ENCODE results near the gene EDEM3. TPM values are rescaled to one million over a fixed set of nuclear protein-coding genes. Genes with fewer than 3 reads are reported as not detected.
"Not testable (repeated sequence)": the region's sequence is repeated elsewhere in the genome, so short reads cannot be mapped to it uniquely, and the experiment has no call there.

EDEM3 gene
- total RNA-seq, 1 donor from 2014 or later: 17.8 TPM

DNA sequence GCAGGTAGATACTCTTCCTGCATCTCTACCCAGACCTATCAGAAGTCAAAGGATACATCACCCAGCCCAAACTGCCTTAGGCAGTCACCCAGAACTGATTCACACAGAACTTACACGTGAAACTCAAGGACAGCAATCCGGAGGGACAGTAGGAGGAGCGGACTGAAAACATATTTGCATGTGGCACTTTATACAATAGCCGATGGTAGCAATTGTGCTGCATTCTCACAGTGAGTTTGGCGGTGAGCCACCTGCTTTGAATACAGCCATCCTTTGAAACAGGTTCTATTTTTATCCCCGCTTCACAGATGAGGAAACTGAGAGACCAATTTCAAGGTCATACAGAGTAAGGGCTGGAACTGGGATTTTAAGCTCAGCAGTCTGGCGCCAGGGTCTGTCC is 69.5 kb downstream of the EDEM3 start:
- ATAC-seq (ENCODE audit: poor library complexity): no peak
- no peak for DNase-seq
- intact Hi-C loops (cut with DNase I): loop anchor here (10.0 kb wide), 1 partner anchor 610 kb away; no protein-coding TSS in a partner anchor

DNA sequence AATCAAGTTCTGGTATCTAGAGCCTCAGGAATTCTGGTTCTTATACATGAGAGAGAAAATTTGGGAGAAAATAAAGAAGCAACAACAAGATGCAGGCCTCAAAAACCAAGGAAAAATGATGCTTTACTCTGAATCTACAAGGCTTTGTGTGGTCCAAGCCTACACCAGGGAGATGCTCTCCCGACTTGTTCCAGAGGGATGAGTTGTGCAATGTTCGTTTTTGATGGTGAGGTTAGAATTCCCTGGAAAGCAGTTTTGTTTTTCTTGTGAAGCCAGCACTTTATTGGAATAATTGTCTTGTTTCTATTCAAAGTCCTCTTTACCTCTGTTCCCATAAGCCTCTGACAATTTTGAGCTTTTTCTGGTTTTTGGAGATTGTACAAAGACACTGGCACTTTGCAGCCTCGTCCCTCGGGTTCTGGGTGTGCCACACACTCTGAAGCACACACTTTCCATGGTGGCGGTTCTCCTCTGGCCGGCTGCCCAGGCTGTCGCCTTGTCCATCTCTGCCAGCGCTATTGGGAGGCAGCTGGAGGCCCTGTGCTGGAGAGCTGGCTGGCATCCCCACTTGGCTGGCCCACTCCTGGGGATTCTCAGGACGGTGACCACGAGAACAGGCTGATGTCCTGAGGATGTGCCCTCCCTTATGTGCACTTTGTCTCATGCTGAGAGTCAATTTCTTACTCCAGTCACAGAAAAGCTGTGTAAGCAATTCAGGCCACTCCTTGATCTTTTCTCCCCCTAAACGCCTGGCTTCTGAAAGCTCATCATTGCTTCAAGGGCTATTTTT is 70.2 kb downstream of the EDEM3 start:
- intact Hi-C loops (cut with DNase I): loop anchor here (10.0 kb wide), 1 partner anchor 610 kb away; no protein-coding TSS in a partner anchor
- DNase-seq (peak; percentile 55), ATAC-seq (ENCODE audit: poor library complexity) (peak; percentile 64)

DNA sequence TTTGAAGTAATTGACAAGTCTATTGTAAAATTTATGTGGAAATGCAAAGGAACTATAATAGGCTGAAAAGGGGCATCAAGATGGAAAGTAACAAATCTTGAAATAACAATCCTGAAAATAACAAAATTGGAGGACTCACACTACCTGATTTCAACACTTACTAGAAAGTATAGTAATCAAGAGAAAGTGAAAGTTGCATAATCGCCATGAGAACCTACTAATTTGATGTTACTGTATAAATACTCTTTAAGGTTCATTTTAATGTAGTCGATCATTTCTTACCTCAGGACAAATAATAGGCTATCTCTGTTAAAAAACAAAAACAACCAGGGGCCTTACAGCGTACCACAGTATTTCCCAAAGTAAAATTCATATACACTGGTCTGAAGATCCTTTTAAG is 71.7 kb downstream of the EDEM3 start:
- DNase-seq: no peak
- intact Hi-C loops (cut with DNase I): loop anchor here (10.0 kb wide), 1 partner anchor 608 kb away; no protein-coding TSS in a partner anchor
- no peak for ATAC-seq (ENCODE audit: poor library complexity)

DNA sequence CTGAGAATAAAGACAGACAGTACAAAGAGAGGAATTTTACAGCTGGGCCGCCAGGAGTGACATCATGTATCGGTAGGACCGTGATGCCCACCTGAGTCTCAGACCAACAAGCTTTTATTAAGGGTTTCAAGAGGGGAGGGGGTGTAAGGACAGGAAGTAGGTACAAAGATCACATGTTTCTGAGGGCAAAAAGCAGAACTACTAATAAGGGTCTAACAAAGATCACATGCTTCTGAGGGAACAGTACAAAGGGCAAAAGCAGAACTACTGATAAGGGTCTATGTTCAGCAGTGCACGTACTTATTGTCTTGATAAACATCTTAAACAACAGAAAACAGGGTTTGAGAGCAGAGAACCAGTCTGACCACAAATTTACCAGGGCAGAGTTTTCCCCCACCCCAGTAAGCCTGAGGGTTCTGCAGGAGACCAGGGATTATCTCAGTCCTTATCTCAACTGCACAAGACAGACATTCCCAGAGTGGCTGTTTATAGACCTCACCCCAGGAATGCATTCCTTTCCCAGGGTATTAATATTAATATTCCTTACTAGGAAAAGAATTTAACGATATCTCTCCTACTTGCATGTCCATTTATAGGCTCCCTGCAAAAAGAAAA is 73.9 kb downstream of the EDEM3 start:
- intact Hi-C loops (cut with DNase I): loop anchor here (10.0 kb wide), 1 partner anchor 606 kb away; no protein-coding TSS in a partner anchor
- not testable (repeated sequence) for DNase-seq; ATAC-seq (ENCODE audit: poor library complexity)

DNA sequence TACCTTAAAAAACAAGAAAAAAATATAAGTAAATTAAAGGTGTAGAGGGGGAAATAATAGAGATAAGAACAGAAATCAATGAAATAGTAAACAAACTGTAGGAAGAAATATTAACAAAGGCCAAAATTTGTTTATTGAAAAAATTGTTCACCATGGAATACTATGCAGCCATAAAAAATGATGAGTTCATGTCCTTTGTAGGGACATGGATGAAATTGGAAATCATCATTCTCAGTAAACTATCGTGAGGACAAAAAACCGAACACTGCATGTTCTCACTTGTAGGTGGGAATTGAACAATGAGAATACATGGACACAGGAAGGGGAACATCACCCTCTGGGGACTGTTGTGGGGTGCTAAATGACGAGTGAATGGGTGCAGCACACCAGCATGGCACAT is 75.2 kb downstream of the EDEM3 start:
- intact Hi-C loops (cut with DNase I); DNase-seq; ATAC-seq (ENCODE audit: poor library complexity): not testable (repeated sequence)

DNA sequence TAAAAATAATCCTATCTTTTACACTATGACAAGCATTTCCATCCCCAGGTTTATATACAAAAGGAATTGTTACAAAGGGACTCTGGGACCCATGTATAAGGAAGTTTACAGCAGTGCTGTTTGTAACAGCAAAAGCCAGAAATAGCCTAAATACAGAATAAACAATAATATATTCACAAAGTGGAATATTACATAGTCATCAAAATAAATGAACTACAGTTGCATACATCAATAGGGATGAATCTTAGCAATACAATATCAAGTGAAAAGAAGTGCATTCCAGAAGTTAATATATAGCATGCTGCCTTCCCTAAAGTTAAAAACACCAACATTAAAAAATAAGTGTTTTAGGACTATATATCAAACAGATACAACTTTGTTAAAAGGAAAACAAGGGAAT is 77.3 kb downstream of the EDEM3 start:
- intact Hi-C loops (cut with DNase I): no loop called here
- DNase-seq (no peak), ATAC-seq (ENCODE audit: poor library complexity) (no peak)

DNA sequence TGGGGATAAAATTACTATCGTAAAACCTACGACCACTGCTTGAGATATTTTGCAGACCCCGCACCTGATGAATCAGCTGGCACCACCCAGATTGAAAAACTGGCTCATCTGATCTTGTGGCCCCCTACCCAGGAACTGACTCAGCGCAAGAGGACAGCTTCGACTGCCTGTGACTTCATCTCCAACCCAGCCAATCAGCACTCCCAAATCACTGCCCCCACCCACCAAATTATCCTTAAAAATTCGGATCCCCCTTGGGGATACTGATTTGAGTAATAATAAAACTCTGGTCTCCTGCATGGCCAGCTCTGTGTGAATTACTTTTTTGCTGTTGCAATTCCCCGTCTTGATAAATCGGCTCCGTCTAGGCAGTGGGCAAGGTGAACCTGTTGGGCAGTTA is 81.4 kb downstream of the EDEM3 start:
- DNase-seq (no peak), ATAC-seq (ENCODE audit: poor library complexity) (no peak)
- intact Hi-C loops (cut with DNase I): no loop called here

DNA sequence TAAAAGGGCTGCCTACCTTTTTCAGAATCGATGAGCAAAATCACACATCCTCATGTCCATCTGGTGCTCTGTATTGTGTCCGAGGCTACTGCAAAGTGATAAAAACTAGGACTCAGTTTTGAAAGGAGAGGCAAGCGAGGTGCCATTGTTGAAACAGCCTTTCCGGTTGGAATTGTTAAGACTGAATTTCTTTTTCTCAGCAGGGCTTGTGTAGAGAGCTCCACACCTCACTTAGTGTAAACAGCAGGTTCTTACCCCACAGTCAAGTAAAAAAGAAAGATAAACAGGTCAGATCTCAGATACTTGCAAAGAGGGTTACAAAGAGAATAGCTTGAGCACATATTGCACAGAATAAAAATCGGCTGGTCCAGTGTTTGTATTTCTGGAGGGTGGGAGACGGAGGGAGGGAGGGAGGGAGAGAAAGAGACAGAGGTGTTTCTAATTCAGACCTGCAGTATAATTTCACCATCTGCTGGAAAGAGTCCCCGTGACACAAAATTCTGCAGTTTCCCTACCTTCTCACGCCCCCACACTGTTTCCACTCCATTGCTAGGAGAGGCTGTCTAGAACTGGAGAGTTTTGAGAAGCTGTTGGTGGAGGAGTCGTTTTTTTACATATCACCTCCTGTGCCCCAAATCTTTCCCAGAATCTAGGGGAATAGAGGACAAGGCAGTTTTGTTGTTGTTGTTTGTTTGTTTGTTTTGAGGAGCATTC is 82.5 kb downstream of the EDEM3 start:
- ATAC-seq (ENCODE audit: poor library complexity): no peak
- DNase-seq: no peak
- intact Hi-C loops (cut with DNase I): no loop called here

DNA sequence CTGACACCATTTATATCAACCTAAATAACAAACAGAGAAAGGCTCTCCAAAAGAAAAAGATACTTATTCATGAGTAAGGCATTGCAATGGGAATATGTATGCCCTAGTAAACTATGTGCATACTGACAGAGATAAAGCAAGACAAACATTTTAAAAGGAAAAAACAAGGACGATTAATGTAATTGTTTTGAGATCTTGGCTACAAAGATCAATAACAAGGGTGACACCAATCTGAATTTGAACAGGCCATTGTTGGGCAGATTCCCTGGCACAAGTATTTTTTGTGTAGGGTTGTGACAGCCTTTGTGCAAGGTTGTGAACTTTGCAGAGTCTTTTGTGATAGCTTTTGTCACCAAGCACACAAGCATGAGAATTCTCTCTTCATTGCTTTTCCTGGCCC is 85.3 kb downstream of the EDEM3 start:
- DNase-seq (no peak), ATAC-seq (ENCODE audit: poor library complexity) (no peak)
- intact Hi-C loops (cut with DNase I): loop anchor here (10.0 kb wide), 3 partner anchors 55 to 425 kb away; partner anchors contain the start of gene C1orf21

DNA sequence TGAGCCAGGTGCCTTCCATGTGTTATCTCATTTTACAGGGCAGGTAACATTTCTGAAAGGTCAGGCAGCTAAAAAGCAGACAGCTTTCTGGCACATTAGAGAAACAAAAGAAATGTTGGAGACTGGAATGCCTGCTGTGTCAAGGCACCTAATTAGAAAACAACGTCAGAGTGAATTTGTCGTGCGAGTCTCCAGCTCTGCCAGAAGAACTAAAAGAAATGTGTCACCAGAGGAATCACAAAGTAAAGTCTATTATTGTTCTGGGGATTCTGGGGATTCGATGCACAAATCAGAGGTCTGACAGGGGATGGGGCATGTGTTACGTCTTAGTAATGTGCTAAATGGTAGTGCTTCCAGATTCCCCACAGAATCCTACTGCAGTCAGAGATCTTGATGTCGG is 89.3 kb downstream of the EDEM3 start:
- intact Hi-C loops (cut with DNase I): loop anchor here (10.0 kb wide), 3 partner anchors 51 to 421 kb away; partner anchors contain the start of gene C1orf21
- DNase-seq: no peak
- no peak for ATAC-seq (ENCODE audit: poor library complexity)

DNA sequence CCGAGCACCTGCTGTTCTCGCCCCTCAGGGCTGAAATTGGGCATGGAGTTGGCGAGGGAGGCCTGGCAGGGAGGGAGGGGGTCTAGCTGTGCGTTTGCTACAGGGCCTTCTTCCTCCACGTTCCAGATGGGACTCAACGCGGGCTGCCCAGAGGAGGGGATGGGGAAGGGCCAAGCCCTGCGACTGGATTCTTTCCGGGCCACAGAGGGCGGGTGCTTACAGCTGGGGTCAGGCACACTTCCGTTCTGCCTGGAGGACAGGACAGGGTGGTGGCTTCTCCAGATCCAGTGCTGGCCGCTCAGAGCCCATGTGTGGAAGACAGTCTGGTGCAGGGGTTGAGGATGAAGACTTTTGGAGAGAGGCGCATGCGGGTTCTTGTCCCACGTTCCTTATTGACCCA is 90.0 kb downstream of the EDEM3 start:
- no peak for ATAC-seq (ENCODE audit: poor library complexity)
- intact Hi-C loops (cut with DNase I): loop anchor here (5.0 to 10.0 kb wide), 4 partner anchors 50 to 420 kb away; partner anchors contain the start of gene C1orf21
- no peak for DNase-seq

DNA sequence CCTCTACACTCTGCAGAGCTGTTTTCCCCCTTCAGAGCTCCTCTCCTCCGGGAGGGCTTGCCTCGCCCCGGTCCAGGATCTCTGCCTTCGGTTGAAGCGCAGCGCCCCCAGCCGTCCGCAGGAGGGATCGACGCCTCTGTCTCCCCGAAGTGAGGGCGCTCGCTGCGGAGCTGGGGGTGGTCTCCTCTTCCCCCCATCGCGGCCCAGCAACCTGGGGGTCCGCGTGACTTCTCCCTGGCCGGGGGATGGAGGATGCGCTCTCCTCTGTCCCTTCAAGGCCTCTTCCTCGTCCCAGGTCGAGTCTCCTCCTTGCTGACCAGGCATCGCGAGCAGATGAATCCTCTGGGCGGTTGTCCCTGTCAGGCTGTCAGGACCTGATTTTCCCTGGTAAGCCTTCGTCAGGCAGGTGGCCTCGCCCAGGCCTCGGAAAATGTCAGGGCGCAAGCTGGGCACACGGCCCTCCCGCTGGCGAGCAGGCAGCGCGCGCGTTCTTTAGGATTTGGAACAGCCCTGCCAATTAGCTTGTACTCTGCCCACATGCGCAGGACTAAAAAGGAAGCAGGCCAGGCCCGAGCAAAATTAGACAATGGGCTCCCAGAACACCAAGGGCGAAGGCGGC is 90.5 kb downstream of the EDEM3 start:
- peak; percentile 98 for ATAC-seq (ENCODE audit: poor library complexity)
- intact Hi-C loops (cut with DNase I): loop anchor here (5.0 to 10.0 kb wide), 4 partner anchors 49 to 419 kb away; partner anchors contain the start of gene C1orf21
- DNase-seq: peak; percentile 88

DNA sequence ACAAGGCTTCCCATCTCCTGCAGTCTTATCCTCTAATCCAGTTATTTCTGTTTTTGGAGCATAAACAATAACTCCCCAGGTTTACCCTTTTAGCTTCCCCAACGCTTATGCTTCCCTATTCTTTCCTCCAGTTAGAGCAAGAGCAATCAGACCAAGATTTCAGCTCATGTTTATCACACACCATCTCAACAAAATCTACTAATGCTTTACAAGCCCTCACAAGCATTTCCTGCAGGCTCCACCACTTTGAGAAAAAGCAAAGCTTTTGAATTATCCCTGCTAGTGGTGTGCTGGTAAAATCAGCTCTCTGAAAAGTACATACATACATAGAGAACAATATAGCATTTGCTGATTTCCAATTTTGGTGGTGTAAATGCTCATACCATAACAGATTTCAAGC is 92.9 kb downstream of the EDEM3 start:
- no peak for DNase-seq
- ATAC-seq (ENCODE audit: poor library complexity): no peak
- intact Hi-C loops (cut with DNase I): loop anchor here (5.0 to 10.0 kb wide), 4 partner anchors 47 to 417 kb away; partner anchors contain the start of gene C1orf21

DNA sequence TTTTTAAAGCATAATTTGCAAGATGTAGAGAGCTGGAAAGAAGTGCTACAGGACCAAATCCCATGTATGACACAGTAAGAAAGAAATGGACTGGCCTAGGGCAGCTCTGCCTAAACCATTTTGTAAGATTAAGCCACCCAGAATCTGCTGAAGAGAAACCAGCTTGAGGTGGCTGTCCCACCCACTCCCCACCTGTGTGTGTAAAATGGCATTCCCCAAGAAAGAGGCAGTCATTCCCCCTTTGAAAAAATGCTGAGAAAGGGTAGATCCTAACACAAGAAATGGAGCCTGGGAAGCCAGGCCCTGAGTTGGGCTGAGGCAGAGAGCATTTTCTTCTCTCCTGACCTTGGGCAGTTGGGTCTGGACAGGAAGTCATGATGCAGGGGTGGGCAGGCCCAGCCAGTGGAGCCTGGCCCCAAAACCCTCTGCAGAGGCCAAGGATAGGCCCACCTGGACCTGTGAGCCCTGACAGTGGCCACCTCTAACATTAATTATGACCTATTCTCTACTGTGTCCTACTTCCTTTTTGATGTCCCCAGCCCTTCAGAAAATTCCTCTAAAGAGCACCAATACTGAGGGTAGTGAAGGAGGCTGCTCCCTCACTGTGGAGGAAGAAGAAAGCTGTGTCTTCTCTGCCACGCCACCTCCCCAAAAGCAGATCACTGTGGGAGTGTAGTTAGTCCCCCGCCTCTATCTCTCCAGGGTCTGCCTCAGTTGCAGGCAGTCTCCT is 94.0 kb downstream of the EDEM3 start:
- intact Hi-C loops (cut with DNase I): loop anchor here (5.0 to 10.0 kb wide), 4 partner anchors 46 to 416 kb away; partner anchors contain the start of gene C1orf21
- no peak for DNase-seq
- ATAC-seq (ENCODE audit: poor library complexity): no peak

DNA sequence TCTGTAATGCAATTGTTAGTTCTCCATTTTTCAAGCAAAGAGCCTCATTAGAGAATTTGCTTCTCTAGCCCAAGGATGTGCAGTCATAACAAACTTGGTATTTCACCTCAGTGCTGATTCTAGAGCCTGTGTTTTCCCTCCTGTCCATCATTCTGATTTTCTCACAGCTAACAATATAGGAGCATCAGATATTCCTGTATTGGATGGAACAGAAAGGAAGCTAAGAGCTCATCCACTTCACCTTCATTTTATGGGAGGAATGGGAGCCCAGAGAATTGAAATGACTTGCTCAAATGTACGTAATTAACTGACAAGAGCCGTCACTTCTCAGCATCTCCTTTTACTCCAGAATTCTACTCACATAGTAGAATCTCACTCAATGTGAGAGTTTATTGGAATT is 96.6 kb downstream of the EDEM3 start:
- no peak for DNase-seq
- no peak for ATAC-seq (ENCODE audit: poor library complexity)
- intact Hi-C loops (cut with DNase I): no loop called here

DNA sequence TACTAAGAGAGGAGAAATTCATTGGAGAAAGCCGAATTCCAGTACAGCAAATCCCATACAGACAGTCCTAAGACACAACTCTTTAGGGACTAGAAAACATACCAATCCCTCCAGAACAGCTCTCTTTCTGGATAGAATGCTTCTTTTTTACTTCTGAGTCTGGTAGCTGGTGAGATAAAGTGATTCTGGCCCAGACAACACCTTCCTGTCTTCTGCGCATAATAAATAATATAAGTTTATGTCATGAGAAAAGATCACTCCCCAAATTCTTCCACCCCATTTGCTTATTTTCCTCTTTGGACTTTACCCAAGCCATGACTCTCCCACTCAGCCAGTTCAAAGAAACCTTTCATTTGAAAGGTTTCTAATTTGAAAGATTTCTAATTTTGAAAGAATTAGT is 98.4 kb downstream of the EDEM3 start:
- DNase-seq: no peak
- no peak for ATAC-seq (ENCODE audit: poor library complexity)

DNA sequence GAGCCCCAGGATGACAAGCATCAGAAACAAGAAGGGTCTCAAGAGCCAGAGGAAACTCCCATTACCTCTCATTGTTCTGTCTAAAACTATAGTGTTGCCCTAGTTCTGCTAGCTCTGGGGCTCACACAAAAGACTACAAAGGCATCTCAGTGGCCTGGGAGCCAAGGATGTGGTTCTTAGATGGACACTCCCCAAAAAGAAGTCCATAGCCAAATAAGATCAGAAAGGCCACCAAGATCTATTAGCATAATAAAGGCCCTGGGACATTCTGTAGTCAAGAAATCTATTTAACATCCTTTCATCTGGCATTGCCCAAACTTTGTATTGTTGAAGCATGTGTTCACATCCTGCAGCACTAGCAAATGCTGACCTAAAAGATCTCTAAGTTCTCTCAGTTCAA is 99.5 kb downstream of the EDEM3 start:
- ATAC-seq (ENCODE audit: poor library complexity): no peak
- DNase-seq: no peak
- intact Hi-C loops (cut with DNase I): no loop called here

More for the DNA sequence above, 98.4 kb downstream of the EDEM3 start:
- intact Hi-C loops (cut with DNase I): no loop called here
